H1 (cell line): Measurements from ENCODE around the gene GUCY1A2. TPM values are rescaled to one million over a fixed set of nuclear protein-coding genes. Genes with fewer than 3 reads are reported as not detected.

ENCODE experiments used
- CTCF ChIA-PET: fragments of 300-600 bp; sonication (Branson Sonifier 250); formaldehyde crosslinking; loops from one replicate; lab custom pipeline; 2021; ENCODE audit not compliant: partially characterized antibody; lab: Charles Lee
- POLR2A ChIA-PET: fragments of 300-600 bp; sonication (Branson Sonifier 250); formaldehyde crosslinking; loops from one replicate; lab custom pipeline; 2021; ENCODE audit warnings: inconsistent platforms; ENCODE audit not compliant: partially characterized antibody; lab: Charles Lee
- DNase-seq, 2 experiments: peaks; one replicate each; pipeline versions ENCODE4 v3.0.0 to v3.0.0-alpha.2; 2010 to 2022; ENCODE audit warnings: low spot score in 2 of 2, low read depth in 1 of 2, mixed read lengths in 1 of 2
- FAIRE-seq: peaks from 2 replicates; lab custom pipeline; 2011; peaks lifted over from hg19 to GRCh38; lab: Jason Lieb, UNC
- H2AFZ ChIP-seq: 2 replicates; pipeline ENCODE4 v1.8.1; 2012; ENCODE audit warnings: low read length, inconsistent platforms
- H2AK5ac ChIP-seq: 2 replicates; pipeline ENCODE4 v1.6.1; 2013; ENCODE audit warnings: low read depth, low read length
- H2BK120ac ChIP-seq: replicated peaks from 2 replicates; pipeline ENCODE3; 2013; ENCODE audit warnings: low read depth, low read length, inconsistent platforms
- H2BK12ac ChIP-seq: 2 replicates; pipeline ENCODE4 v1.6.1; 2013; ENCODE audit warnings: low read depth, low read length
- H2BK15ac ChIP-seq: 2 replicates; pipeline ENCODE4 v1.6.1; 2013; ENCODE audit warnings: low read length
- H2BK20ac ChIP-seq: 2 replicates; pipeline ENCODE4 v1.6.1; 2013; ENCODE audit warnings: low read length
- H2BK5ac ChIP-seq: 2 replicates; pipeline ENCODE4 v1.6.1; 2013; ENCODE audit warnings: low read depth, low read length
- H3K14ac ChIP-seq: 2 replicates; pipeline ENCODE4 v1.6.1; 2013; ENCODE audit warnings: inconsistent platforms; ENCODE audit not compliant: insufficient read length
- H3K18ac ChIP-seq: 2 replicates; pipeline ENCODE4 v1.6.1; 2013; ENCODE audit warnings: low read length; ENCODE audit errors: extremely low read depth
- H3K23ac ChIP-seq: 2 replicates; pipeline ENCODE4 v1.6.1; 2013; ENCODE audit warnings: inconsistent platforms; ENCODE audit not compliant: insufficient read length
- H3K23me2 ChIP-seq: 2 replicates; pipeline ENCODE4 v1.6.1; 2013; ENCODE audit warnings: low read depth, low read length
- H3K27ac ChIP-seq: 2 replicates; pipeline ENCODE4 v1.6.1; 2011; ENCODE audit warnings: low read depth, low read length, inconsistent platforms
- H3K27me3 ChIP-seq, 4 experiments: replicated peaks in 1 of 4; 1 replicate in 1 of 4; 2 replicates in 3 of 4; pipeline versions ENCODE4 v1.6.1 to v1.8.1; 2011 to 2013; ENCODE audit warnings: low read length in 3 of 4, mild to moderate bottlenecking in 3 of 4, inconsistent platforms in 2 of 4, mixed read lengths in 2 of 4, moderate library complexity in 1 of 4; ENCODE audit not compliant: control insufficient read depth in 3 of 4, insufficient read depth in 3 of 4; ENCODE audit errors: extremely low read depth in 1 of 4
- H3K36me3 ChIP-seq, 4 experiments: 2 replicates each; pipeline versions ENCODE4 v1.6.1 to v1.8.1; 2011 to 2013; ENCODE audit warnings: mild to moderate bottlenecking in 4 of 4, low read length in 3 of 4, moderate library complexity in 2 of 4, control low read depth in 1 of 4, inconsistent platforms in 1 of 4; ENCODE audit not compliant: insufficient read depth in 4 of 4, control insufficient read depth in 2 of 4
- H3K4ac ChIP-seq: replicated peaks from 2 replicates; pipeline ENCODE3; 2013; ENCODE audit warnings: low read length, low read depth, mixed read lengths, inconsistent platforms; ENCODE audit not compliant: insufficient read length
- H3K4me1 ChIP-seq, 4 experiments: replicated peaks in 1 of 4; 1 replicate in 1 of 4; 2 replicates in 3 of 4; pipeline versions ENCODE4 v1.6.1 to v1.8.1; 2011 to 2013; ENCODE audit warnings: low read length in 3 of 4, inconsistent platforms in 2 of 4, mixed read lengths in 1 of 4; ENCODE audit not compliant: insufficient read depth in 4 of 4, control insufficient read depth in 3 of 4
- H3K4me2 ChIP-seq, 2 experiments: 2 replicates each; pipeline versions ENCODE4 v1.6.1 to v1.8.1; 2011 to 2013; ENCODE audit warnings: low read depth in 2 of 2, low read length in 2 of 2, control low read depth in 1 of 2, inconsistent platforms in 1 of 2, mild to moderate bottlenecking in 1 of 2; ENCODE audit not compliant: insufficient read depth in 1 of 2
- H3K4me3 ChIP-seq, 4 experiments: fragments of 200-600, 300-600 bp in 1 of 4; sonication (generic), shearing (Covaris generic), sonication (Bioruptor Twin) in 1 of 4; 2 replicates each; pipeline versions ENCODE4 v1.5.1 to v1.8.1; 2011 to 2016; ENCODE audit warnings: low read length in 4 of 4, low read depth in 3 of 4, control low read depth in 2 of 4, inconsistent platforms in 2 of 4, mild to moderate bottlenecking in 2 of 4, mixed read lengths in 1 of 4, moderate library complexity in 1 of 4; ENCODE audit not compliant: insufficient read depth in 2 of 4; ENCODE audit errors: extremely low read depth in 1 of 4
- H3K56ac ChIP-seq: replicated peaks from 2 replicates; pipeline ENCODE3; 2013; ENCODE audit warnings: low read depth, mild to moderate bottlenecking, mixed read lengths, low read length, inconsistent platforms; ENCODE audit not compliant: insufficient read length
- H3K79me1 ChIP-seq: 2 replicates; pipeline ENCODE4 v1.6.1; 2013; ENCODE audit warnings: low read depth, low read length, control low read depth
- H3K79me2 ChIP-seq, 2 experiments: 2 replicates each; pipeline versions ENCODE4 v1.6.1 to v1.8.1; 2012 to 2013; ENCODE audit warnings: low read length in 2 of 2, mild to moderate bottlenecking in 2 of 2, inconsistent platforms in 1 of 2; ENCODE audit not compliant: insufficient read depth in 2 of 2, control insufficient read depth in 1 of 2
- H3K9ac ChIP-seq, 4 experiments: replicated peaks in 1 of 4; 1 replicate in 1 of 4; 2 replicates in 3 of 4; pipeline versions ENCODE4 v1.6.1 to v1.8.1; 2011 to 2013; ENCODE audit warnings: low read depth in 3 of 4, low read length in 3 of 4, control low read depth in 2 of 4, mild to moderate bottlenecking in 2 of 4, moderate library complexity in 2 of 4, inconsistent platforms in 1 of 4; ENCODE audit errors: extremely low read depth in 1 of 4
- H3K9me3 ChIP-seq, 2 experiments: 2 replicates each; pipeline versions ENCODE4 v1.6.1 to v1.8.1; 2012 to 2013; ENCODE audit warnings: mild to moderate bottlenecking in 2 of 2, moderate library complexity in 2 of 2, control low read depth in 1 of 2, inconsistent platforms in 1 of 2, low read depth in 1 of 2, low read length in 1 of 2, mixed read lengths in 1 of 2; ENCODE audit not compliant: insufficient read depth in 2 of 2
- H4K20me1 ChIP-seq, 2 experiments: replicated peaks in 1 of 2; 2 replicates each; pipeline versions ENCODE3 to v1.8.1; 2011 to 2013; ENCODE audit warnings: inconsistent platforms in 2 of 2, low read length in 2 of 2, mild to moderate bottlenecking in 1 of 2; ENCODE audit not compliant: insufficient read depth in 2 of 2, control insufficient read depth in 1 of 2
- H4K5ac ChIP-seq: 2 replicates; pipeline ENCODE4 v1.6.1; 2013; ENCODE audit warnings: low read length, low read depth, mixed read lengths, inconsistent platforms; ENCODE audit not compliant: insufficient read length
- H4K8ac ChIP-seq: 2 replicates; pipeline ENCODE4 v1.8.0; 2013; ENCODE audit warnings: mild to moderate bottlenecking, moderate library complexity, low read length, inconsistent platforms; ENCODE audit not compliant: insufficient read depth; ENCODE audit errors: extremely low read depth
- H4K91ac ChIP-seq: replicated peaks from 2 replicates; pipeline ENCODE3; 2013; ENCODE audit warnings: low read length, mixed read lengths, inconsistent platforms; ENCODE audit not compliant: insufficient read length
- ATF2 ChIP-seq: IDR thresholded peaks from 2 replicates; pipeline ENCODE4 v1.6.1; 2012; ENCODE audit warnings: low read length, inconsistent platforms
- FOSL1 ChIP-seq: IDR thresholded peaks from 2 replicates; pipeline ENCODE4 v1.6.1; 2011; ENCODE audit warnings: mild to moderate bottlenecking, low read depth, low read length, moderate library complexity; ENCODE audit not compliant: insufficient read depth
- GTF2F1 ChIP-seq: IDR thresholded peaks from 2 replicates; pipeline ENCODE4 v1.6.1; 2012; ENCODE audit warnings: low read depth, low read length, improper control_type of control experiment, borderline replicate concordance
- JUN ChIP-seq: IDR thresholded peaks from 2 replicates; pipeline ENCODE4 v1.6.1; 2011; ENCODE audit warnings: low read depth, mild to moderate bottlenecking, improper control_type of control experiment, low read length
- KDM4A ChIP-seq: IDR thresholded peaks from one replicate; pipeline ENCODE4 v1.7.1; 2012; ENCODE audit warnings: low read depth, mild to moderate bottlenecking, moderate library complexity, low read length, inconsistent platforms; ENCODE audit not compliant: severe bottlenecking
- MAFK ChIP-seq: IDR thresholded peaks from 2 replicates; pipeline ENCODE4 v1.6.1; 2012; ENCODE audit warnings: low read depth, mild to moderate bottlenecking, improper control_type of control experiment, low read length
- POLR2AphosphoS5 ChIP-seq: IDR thresholded peaks from 2 replicates; pipeline ENCODE4 v1.6.1; 2011; ENCODE audit warnings: low read depth, low read length
- RNF2 ChIP-seq: fragments of 200-900, 300-1000 bp; sonication (generic); IDR thresholded peaks from 2 replicates; pipeline ENCODE4 v1.7.1; 2016; ENCODE audit warnings: borderline replicate concordance, low read depth, mild to moderate bottlenecking, antibody characterized with exemption, low read length; ENCODE audit not compliant: poor library complexity, severe bottlenecking; ENCODE audit errors: missing control alignments
- SP1 ChIP-seq: IDR thresholded peaks from 2 replicates; pipeline ENCODE4 v1.6.1; 2011; ENCODE audit warnings: low read depth, low read length
- TBP ChIP-seq: IDR thresholded peaks from 2 replicates; pipeline ENCODE4 v1.6.1; 2011; ENCODE audit warnings: low read depth, low read length, improper control_type of control experiment
- USF2 ChIP-seq: IDR thresholded peaks from 2 replicates; pipeline ENCODE4 v1.6.1; 2011; ENCODE audit warnings: low read length, improper control_type of control experiment
- ZNF274 ChIP-seq: IDR thresholded peaks from 2 replicates; pipeline ENCODE4 v1.7.0; 2012; ENCODE audit warnings: low read length, borderline replicate concordance; ENCODE audit errors: extremely low read depth
- WGBS, 2 experiments: shearing (Covaris generic) in 1 of 2; methylation state at CpG; one replicate each; pipeline versions ENCODE4 v1.1.6 to v1.1.7; 2013 to 2015; ENCODE audit warnings: low lambda C conversion rate in 2 of 2, mixed read lengths in 2 of 2, inconsistent platforms in 1 of 2, low coverage in 1 of 2, missing lambda C conversion rate in 1 of 2; ENCODE audit not compliant: insufficient replicate concordance in 2 of 2, insufficient coverage in 1 of 2, insufficient read length in 1 of 2; ENCODE audit errors: extremely low coverage in 1 of 2, missing lambda C conversion rate in 1 of 2; 5-methylcytosine and 5-hydroxymethylcytosine counted together
- polyA plus RNA-seq, 7 experiments: library from polyadenylated mRNA; depleted of rRNA in 3 of 7; stranded (reverse) in 5 of 7; unstranded in 2 of 7; fragments of >200 nt in 5 of 7; fragments of 200-250 nt in 2 of 7; gene quantifications; 1 replicate in 5 of 7; 2 replicates in 1 of 7; 4 replicates in 1 of 7; pipeline versions ENCODE4 v1.2.1 to v1.2.3, GENCODE V29; 2011 to 2013; ENCODE audit warnings: missing spikeins in 2 of 7, mixed read lengths in 2 of 7
- total RNA-seq: library from RNA; stranded (reverse); fragmentation: NEBNext Ultra II Directional; extraction: Animal tissue kit (Norgen Biotek cat#: 25700); gene quantifications from 2 replicates; pipeline ENCODE4 v1.2.1, GENCODE V29; 2021

The GUCY1A2 gene
- total and polyA plus RNA-seq, 2 of the 8 experiments (the other 6 are each of a cell fraction or from before 2014, with no cell fraction given): 0.11 to 1.9 TPM

- Histone ChIP-seq H3K4me3 (no peak overlapping the region), H3K36me3 (no peaks in the 10 kb centered on the region), H2BK120ac (no peak overlapping the region), H3K4me1 (no peaks in the 10 kb centered on the region), H2BK5ac (no peak overlapping the region), H2BK15ac (no peak overlapping the region), H3K27ac (no peak overlapping the region), H3K79me2 (no peaks in the 10 kb centered on the region), H3K18ac (no peak overlapping the region), H2BK12ac (no peak overlapping the region), H3K27me3 (no peaks in the 10 kb centered on the region), H2AK5ac (no peak overlapping the region), H4K5ac (no peak overlapping the region), H3K9ac (no peak overlapping the region), H4K20me1 (no peaks in the 10 kb centered on the region), H3K4ac (no peak overlapping the region), H3K4me2 (no peak overlapping the region), H2BK20ac (no peak overlapping the region), H3K14ac (no peak overlapping the region), H3K79me1 (no peaks in the 10 kb centered on the region), H3K9me3 (no peaks in the 10 kb centered on the region), H3K23me2 (no peaks in the 10 kb centered on the region), H2AFZ (no peak overlapping the region), H4K91ac (no peak overlapping the region), H4K8ac (no peak overlapping the region), H3K23ac (no peak overlapping the region), H3K56ac (no peak overlapping the region)
- FAIRE-seq: no peak
- ChIA-PET POLR2A (no interaction called here), CTCF (interaction anchor here (1.4 kb wide), 1 partner anchor 11 kb away, joined by 3 read pairs; no protein-coding TSS in a partner anchor)
- 94% methylated on average over 1 of the region's 1 CpG; no CpG with 5 or more reads in 1 of the 2 experiments for WGBS, 2 experiments
- no peak for DNase-seq
- TF ChIP-seq TBP (no peak), MAFK (no peak), GTF2F1 (no peak), ATF2 (no peak), USF2 (no peak), RNF2 (no peak), JUN (no peak), SP1 (no peak), POLR2AphosphoS5 (no peak), FOSL1 (no peak), KDM4A (no peak), ZNF274 (no peak)
Observed at GRCh38 chr11:106690923-106691322, 327.4 kb downstream of the GUCY1A2 start.
